ENCODE results near the gene ISYNA1.

GRCh38 chr19:18445262-18445948 is 7.5 kb upstream of the ISYNA1 start:
- no peak for TF ChIP-seq CTCF (IDR thresholded peaks at IDR 0.05 in 4 of 5, conservative IDR thresholded peaks at IDR 0.05 in 1 of 5)
- no peak for TF ChIP-seq POLR2A (IDR thresholded peaks at IDR 0.05)
